GM18951 (cell line): ENCODE results near the gene RPRD1B.

Experiments
- POLR2A ChIP-seq: IDR thresholded peaks from 4 replicates; pipeline ENCODE4 v1.6.1; 2011; ENCODE audit warnings: mild to moderate bottlenecking; ENCODE audit not compliant: insufficient read length, insufficient read depth; ENCODE audit errors: extremely low read depth
- in situ Hi-C: fragments of 300-500 bp; cut with MboI; formaldehyde crosslinking; loops from one replicate; pipeline ENCODE4 v1.12.0; 2022; ENCODE audit warnings: low sequenced_read_pairs, mixed read lengths, inconsistent platforms; ENCODE audit not compliant: unreplicated experiment

Gene RPRD1B

DNA sequence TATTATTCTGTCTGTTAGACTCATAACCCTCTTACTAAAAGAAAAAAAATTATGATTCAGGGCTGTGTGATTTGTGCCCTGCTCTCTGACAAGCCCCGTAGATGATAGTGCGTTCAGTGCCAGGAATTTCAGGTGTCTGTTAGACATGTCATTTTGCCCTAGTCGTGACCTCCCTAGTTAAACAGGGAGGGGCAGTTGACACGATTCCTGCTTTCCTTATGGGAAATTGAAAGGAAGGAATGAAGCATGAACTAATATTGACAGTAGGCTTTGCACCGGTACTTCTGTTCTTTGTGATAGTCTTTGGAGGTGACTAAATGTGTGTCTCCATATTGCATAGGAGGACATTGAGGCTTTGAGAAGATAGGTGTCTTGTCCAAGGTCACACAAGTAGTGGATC lies 26.3 kb downstream of the RPRD1B start:
- no peak for TF ChIP-seq POLR2A
- in situ Hi-C loops = loop anchor here (5.0 to 10.0 kb wide), 2 partner anchors 105 to 167 kb away; partner anchors contain the start of gene TGM2

DNA sequence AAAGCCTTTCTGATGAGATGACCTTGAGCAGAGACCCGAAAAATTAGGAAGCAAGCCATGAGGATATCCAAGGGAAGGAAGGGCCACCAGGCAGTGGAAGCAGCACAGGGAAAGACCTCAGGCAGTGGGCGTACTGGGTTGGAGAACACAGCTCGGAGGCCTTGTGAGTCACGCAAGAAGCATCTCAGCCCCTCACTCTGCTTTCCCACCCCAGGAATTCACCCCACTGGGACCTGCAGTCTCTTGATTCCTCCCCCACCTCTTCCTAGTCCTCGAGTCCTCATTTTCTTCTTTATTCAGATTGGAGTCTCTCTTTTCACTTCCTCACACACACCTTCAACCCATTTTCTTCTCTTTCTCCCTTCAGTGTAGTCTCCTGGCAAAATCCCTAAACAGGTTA lies 27.0 kb downstream of the RPRD1B start:
- in situ Hi-C loops = loop anchor here (10.0 kb wide), 1 partner anchor 104 kb away; the partner anchor contains the start of gene TGM2
- TF ChIP-seq POLR2A = no peak

DNA sequence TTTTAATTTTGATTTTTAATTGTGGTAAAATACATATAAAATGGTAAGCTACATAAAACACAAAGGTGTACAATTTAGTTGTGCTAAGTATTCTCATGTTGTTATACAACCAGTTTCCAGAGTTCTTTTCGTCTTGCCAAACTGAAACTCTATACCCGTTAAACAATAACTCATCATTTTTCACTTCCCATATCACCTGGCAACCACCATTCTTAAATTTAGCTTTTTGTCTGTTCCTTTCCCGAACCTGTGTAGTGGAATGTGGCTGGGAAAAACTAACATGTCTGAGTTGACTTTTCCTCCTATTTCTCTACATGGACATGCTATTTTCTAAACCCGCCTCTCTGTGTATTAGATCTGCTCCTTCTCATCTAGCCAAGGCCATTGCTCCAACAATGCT lies 27.6 kb downstream of the RPRD1B start:
- in situ Hi-C loops = loop anchor here (10.0 kb wide), 1 partner anchor 104 kb away; the partner anchor contains the start of gene TGM2
- TF ChIP-seq POLR2A = no peak

DNA sequence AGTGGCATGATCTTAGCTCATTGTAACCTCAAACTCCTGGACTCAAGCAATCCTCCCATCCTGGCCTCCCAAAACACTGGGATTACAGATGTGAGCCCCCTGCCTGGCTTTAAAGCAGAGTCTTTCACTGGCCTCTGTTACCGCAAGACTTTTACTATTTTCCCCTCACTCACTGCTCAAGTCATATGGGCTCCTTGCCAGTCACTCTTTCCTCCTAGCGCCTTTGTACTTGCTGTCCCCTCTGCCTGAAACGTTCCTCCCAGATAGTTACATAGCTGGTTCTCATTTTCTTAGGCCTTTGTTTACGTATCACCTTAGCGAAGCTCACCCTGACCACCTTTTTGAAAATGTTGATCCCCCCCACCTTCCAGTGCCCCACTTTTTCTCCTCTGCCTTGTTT lies 29.3 kb downstream of the RPRD1B start:
- in situ Hi-C loops = loop anchor here (10.0 kb wide), 1 partner anchor 102 kb away; the partner anchor contains the start of gene TGM2
- no peak for TF ChIP-seq POLR2A

DNA sequence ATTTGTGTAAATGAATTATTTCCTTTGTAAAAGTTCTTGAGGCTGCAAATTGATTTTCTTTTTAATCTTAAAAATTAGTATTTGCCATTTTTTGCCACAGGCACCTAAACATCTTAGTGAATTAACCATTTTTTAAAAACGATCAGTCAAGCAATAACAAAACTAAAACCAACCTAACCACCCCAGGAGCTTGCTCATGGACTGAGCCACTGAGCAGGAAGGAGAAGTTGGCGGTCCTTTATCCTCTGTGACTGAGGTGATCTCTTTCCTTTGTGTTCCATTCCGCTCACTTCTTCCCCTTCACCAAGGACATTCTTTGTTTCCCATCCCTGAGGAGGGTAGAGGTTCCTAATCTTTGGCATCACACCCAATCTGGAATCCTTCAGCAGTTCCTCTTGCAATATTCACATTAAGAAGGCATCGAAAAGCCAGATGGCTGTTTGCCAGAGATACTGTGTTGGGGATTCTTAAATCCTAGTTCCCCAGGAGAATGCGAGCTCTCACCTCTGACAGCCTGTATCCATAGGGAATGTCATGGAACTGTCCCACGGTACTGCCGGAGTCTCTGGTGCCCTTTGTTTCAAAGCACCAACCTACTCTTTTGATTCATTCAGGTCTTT lies 30.5 kb downstream of the RPRD1B start:
- in situ Hi-C loops = loop anchor here (10.0 kb wide), 1 partner anchor 101 kb away; the partner anchor contains the start of gene TGM2
- TF ChIP-seq POLR2A = no peak

DNA sequence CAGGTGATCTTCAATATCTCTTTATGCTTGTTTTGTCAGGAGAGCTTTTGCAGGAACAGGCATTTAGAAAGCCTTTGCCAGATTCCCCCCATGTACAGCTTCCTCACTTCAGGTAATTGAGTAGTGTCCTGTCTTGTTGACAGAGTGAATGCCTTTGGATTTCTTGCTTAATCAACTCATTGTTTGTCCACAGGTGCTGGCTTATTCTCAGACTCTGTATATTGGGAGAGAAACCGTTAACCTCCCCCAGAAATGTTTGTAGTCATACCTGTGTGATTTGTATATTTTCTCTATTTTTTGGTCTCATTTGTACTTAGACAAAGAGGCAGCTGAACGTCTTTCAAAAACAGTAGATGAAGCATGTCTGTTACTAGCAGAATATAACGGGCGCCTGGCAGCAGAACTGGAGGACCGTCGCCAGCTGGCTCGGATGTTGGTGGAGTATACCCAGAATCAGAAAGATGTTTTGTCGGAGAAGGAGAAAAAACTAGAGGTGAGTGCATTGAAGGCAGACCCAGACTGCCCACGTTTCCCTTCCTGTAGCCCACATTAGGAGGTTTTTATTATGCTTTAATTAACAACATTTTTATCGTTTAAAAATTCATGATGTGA lies 32.3 kb downstream of the RPRD1B start:
- in situ Hi-C loops = loop anchor here (10.0 kb wide), 1 partner anchor 99 kb away; the partner anchor contains the start of gene TGM2

DNA sequence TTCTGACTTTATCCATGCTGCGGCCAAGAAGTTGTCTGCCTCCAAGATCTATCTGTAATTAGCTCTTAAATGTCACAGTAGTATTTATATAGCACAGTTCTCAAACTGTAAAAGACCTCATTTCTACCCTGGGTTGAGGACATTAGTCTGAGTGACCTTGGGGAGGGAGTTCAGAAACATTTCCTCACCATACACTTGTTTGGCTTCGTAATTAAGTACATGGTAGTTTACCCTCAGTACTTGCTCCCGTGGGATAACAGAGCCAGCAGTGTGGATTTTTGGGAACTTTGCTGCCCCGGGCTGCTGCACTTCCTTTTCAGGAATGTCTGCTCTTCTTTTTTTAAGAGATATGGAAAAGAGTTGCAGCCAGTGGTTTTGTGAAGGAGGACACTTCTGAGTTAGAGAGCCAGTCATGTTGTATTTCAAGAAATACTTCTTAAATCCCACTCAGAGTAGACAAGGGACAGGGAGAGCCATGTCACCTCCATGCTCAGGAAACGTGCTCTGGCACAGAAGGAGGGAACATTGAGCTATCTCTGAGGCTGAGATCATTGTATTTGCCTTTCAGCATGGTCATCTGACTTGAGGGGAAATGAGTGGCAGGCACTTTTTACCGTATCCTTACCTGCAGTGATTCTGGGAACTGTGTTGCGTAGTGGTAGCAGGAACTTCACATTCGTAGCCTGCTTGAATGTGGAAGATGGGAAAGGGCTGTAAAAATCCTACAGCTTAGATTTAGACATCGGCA lies 33.6 kb downstream of the RPRD1B start:
- TF ChIP-seq POLR2A = no peak
- in situ Hi-C loops = loop anchor here (10.0 kb wide), 1 partner anchor 98 kb away; the partner anchor contains the start of gene TGM2

More for the DNA sequence above, 32.3 kb downstream of the RPRD1B start:
- no peak for TF ChIP-seq POLR2A

DNA sequence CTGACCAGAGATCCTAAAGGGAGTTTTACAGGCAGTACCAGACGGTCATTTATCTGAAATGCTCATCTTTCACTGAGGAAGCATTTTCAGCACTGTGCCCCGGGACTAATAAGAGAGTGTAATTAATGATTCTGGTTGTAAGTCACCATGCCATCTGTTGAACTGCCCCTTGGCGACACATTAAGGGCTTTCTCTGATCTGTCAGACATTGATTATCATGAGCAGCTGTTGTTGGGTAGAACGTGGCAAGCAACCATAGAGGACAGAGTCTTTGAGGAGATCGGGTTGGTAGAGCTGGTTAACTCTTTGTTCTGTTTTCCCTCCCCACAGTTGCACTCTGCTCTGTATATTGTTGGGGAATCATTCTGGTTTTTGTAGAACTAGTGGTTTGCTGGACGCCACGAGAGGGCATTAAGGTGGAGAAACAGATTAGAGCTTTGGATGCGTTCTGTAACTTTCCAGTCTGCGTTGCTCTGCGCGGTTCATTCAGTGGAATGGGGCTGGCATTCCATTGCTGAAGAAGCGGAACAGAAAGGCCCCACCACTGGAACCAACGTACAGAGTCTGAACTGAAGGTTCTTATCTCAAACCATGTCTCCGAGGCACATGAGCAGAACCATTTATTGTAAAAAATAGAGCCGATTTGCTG lies 34.3 kb downstream of the RPRD1B start:
- no peak for TF ChIP-seq POLR2A
- in situ Hi-C loops = loop anchor here (10.0 kb wide), 1 partner anchor 97 kb away; the partner anchor contains the start of gene TGM2

DNA sequence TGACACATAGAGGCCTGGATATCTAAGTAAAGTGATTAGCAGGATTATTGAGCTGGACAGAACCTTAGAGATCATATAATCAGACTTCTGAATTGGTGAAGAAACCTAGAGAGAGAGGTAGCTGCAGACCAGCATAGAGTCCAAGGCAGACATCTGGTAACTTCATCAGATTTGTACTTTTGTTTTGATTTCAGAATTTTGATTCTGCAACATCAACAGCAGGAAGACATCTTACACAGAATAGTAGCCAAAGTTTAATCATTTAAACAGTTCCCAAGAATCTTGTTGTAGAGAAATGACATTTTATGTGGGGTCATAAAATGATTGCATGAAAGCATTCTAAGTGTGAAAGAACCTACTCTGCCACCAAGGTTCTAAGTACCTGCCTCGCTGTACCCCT lies 39.4 kb downstream of the RPRD1B start:
- no peak for TF ChIP-seq POLR2A
- in situ Hi-C loops = no loop called here

DNA sequence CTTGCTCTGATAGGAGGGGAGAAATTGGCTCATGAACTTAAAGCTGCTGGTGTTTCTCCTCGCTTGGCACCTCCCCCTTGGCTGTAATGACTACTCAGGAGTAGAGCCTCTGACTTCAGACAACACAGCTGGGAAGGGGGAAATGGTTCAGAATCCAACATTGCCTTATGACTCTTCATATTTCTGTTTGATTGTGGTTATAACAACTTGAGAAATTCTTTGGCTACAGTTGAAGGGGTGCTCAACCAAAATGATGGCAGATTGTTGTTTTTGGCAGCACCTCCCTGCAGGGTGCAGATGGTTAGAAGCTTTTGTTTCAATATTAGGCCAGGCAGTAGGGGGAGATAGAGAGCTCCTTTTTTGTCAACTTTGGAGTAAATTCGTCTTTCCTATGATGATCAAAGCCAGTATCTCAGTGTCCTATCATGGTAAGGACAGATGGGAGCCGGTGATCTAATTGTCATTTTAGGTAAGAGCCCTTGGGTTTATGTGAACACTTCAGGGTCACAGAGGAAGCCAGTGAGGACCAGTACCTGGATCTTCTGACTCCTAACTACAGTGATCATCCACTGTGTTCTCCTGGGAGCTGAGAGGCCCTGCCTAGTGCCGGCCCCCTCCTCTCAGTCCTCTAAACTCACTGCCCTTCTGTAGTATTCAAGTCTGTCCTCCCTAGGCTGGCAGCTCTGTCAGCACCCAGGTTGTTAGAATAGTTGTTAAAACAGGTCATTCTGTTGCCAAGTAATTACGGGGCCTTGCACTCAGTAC lies 39.9 kb downstream of the RPRD1B start:
- TF ChIP-seq POLR2A = no peak
- in situ Hi-C loops = no loop called here

DNA sequence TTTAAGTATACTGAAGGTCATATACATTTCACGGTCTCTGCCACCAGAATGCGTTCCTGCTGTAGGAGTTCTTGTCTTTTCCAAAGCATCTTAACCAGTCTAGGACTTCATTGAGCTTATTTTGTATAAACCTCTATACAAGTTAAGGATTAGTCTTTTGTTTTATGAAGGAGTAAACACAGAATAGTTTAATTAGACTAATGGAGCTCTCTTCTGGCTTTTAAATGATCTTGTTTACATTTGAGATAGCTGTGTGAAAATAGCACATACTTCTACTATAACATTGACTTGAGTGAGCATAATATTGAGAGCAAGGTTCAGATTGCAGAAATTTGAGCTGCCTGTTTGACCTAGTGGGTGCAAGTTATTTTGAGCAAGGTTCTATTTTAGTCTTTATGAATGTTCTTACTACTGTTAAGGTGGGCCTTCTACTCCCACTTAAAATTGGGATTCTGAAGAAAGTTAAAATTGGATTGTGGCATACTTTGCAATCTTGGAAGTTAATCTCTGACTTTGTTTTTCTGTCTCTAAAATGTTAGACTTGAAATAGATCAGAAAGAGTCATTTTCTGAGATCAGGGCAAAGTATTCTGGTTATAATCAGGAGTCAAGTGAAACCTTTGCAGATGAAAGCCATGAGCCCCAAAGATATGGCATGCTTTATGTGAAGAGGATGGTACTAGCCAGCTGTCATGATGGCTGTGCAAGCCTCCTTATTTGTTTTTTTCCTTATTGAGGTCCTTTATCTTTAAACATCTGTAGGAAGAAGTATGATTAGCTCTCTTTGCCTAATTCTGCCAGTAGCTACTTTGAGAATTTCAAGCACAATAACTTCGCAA lies 41.8 kb downstream of the RPRD1B start:
- in situ Hi-C loops = no loop called here
- TF ChIP-seq POLR2A = no peak
